Fibroblast of lung (primary cell): Measurements from ENCODE around the gene LYL1. TPM values are rescaled to one million over a fixed set of nuclear protein-coding genes. Genes with fewer than 3 reads are reported as not detected.

Experiments used
- DNase-seq, 2 donors: peaks; one replicate each; pipeline versions ENCODE4 v3.0.0 to v3.0.0-alpha.2; 2010; ENCODE audit warnings: low read depth in 2 of 2
- H2AFZ ChIP-seq: 2 replicates; pipeline ENCODE4 v1.5.1; 2012; ENCODE audit warnings: low read length, control low read depth, inconsistent platforms
- H3K27ac ChIP-seq: 2 replicates; pipeline ENCODE4 v1.5.1; 2011; ENCODE audit warnings: low read length, control low read depth; ENCODE audit not compliant: insufficient read depth
- H3K27me3 ChIP-seq: 2 replicates; pipeline ENCODE4 v1.5.1; 2011; ENCODE audit warnings: mild to moderate bottlenecking, low read length; ENCODE audit not compliant: control insufficient read depth, insufficient read depth
- H3K36me3 ChIP-seq: 2 replicates; pipeline ENCODE4 v1.5.1; 2011; ENCODE audit warnings: low read length; ENCODE audit not compliant: control insufficient read depth, insufficient read depth
- H3K4me1 ChIP-seq: 2 replicates; pipeline ENCODE4 v1.5.1; 2011; ENCODE audit warnings: low read length; ENCODE audit not compliant: control insufficient read depth, insufficient read depth; ENCODE audit errors: extremely low read depth
- H3K4me2 ChIP-seq: 2 replicates; pipeline ENCODE4 v1.5.1; 2011; ENCODE audit warnings: low read length, control low read depth; ENCODE audit not compliant: insufficient read depth; ENCODE audit errors: extremely low read depth
- H3K4me3 ChIP-seq, 4 experiments: fragments of 200-600 bp in 1 of 4; sonication (generic) in 1 of 4; replicated peaks in 1 of 4; 2 replicates each; pipeline ENCODE4 v1.5.1; 2011 to 2016; ENCODE audit warnings: low read length in 4 of 4, low read depth in 3 of 4, mild to moderate bottlenecking in 3 of 4, control low read depth in 2 of 4, inconsistent platforms in 1 of 4, mixed read lengths in 1 of 4; ENCODE audit not compliant: insufficient read depth in 1 of 4; ENCODE audit errors: control extremely low read depth in 1 of 4
- H3K79me2 ChIP-seq: 2 replicates; pipeline ENCODE4 v1.5.1; 2012; ENCODE audit warnings: mild to moderate bottlenecking, low read length, inconsistent platforms; ENCODE audit not compliant: control insufficient read depth, insufficient read depth
- H3K9ac ChIP-seq: 2 replicates; pipeline ENCODE4 v1.5.1; 2011; ENCODE audit warnings: mild to moderate bottlenecking, low read length, control low read depth; ENCODE audit not compliant: insufficient read depth
- H3K9me3 ChIP-seq: 2 replicates; pipeline ENCODE4 v1.5.1; 2012; ENCODE audit warnings: low read depth, low read length; ENCODE audit not compliant: control insufficient read depth, insufficient read depth
- H4K20me1 ChIP-seq: 2 replicates; pipeline ENCODE4 v1.5.1; 2011; ENCODE audit warnings: low read length; ENCODE audit not compliant: control insufficient read depth, insufficient read depth; ENCODE audit errors: extremely low read depth
- CTCF ChIP-seq, 2 donors: IDR thresholded peaks in 1 of 2; conservative IDR thresholded peaks in 1 of 2; 1 replicate in 1 of 2; 2 replicates in 1 of 2; pipeline ENCODE4 v1.5.1; 2011 to 2012; ENCODE audit warnings: low read length in 2 of 2, control low read depth in 1 of 2, inconsistent platforms in 1 of 2, low read depth in 1 of 2, mild to moderate bottlenecking in 1 of 2
- EZH2 ChIP-seq: IDR thresholded peaks from 2 replicates; pipeline ENCODE4 v1.5.1; 2012; ENCODE audit warnings: low read length, control low read depth, mild to moderate bottlenecking; ENCODE audit errors: missing control alignments
- polyA plus RNA-seq, 2 donors: library from polyadenylated mRNA; depleted of rRNA in 1 of 2; stranded (reverse) in 1 of 2; unstranded in 1 of 2; fragments of >200 nt; gene quantifications; 2 replicates each; pipeline ENCODE4 v1.2.1, GENCODE V29; 2011 to 2012; ENCODE audit warnings: missing spikeins in 1 of 2
- total RNA-seq: library from RNA; depleted of rRNA; stranded (reverse); fragments of >200 nt; gene quantifications from 2 replicates; pipeline ENCODE4 v1.2.1, GENCODE V29; 2014

Gene LYL1
- total and polyA plus RNA-seq, 2 donors (not counting 1 experiment from before 2014, with no cell fraction given): 0.30 to 1.2 TPM

- Histone ChIP-seq H3K4me1 (no peaks in the 10 kb centered on the region), H2AFZ (no peak overlapping the region), H3K36me3 (peaks cover 19% of the 10 kb centered on the region), H3K27me3 (no peaks in the 10 kb centered on the region), H4K20me1 (no peaks in the 10 kb centered on the region), H3K4me3 (no peak overlapping the region), H3K79me2 (no peaks in the 10 kb centered on the region), H3K9ac (no peak overlapping the region), H3K9me3 (no peaks in the 10 kb centered on the region), H3K4me2 (no peak overlapping the region), H3K27ac (no peak overlapping the region)
- TF ChIP-seq CTCF (conservative IDR thresholded peaks at IDR 0.05 in 1 of 2, IDR thresholded peaks at IDR 0.05 in 1 of 2; ENCODE audit: low read depth in 1 of 2, low read length in 2 of 2) (no peak), EZH2 (no peak)
- DNase-seq: no peak
These were observed 6.9 kb upstream of the LYL1 start for GRCh38 chr19:13109361-13110098.

- no peak for DNase-seq
- Histone ChIP-seq H2AFZ (no peak overlapping the region), H3K79me2 (no peaks in the 10 kb centered on the region), H3K4me3 (no peak overlapping the region), H4K20me1 (no peaks in the 10 kb centered on the region), H3K27ac (no peak overlapping the region), H3K9ac (no peak overlapping the region), H3K4me1 (peaks cover 3% of the 10 kb centered on the region), H3K4me2 (no peak overlapping the region), H3K9me3 (no peaks in the 10 kb centered on the region), H3K36me3 (peaks cover 17% of the 10 kb centered on the region), H3K27me3 (no peaks in the 10 kb centered on the region)
- no peak for TF ChIP-seq EZH2
- TF ChIP-seq CTCF (conservative IDR thresholded peaks at IDR 0.05 in 1 of 2, IDR thresholded peaks at IDR 0.05 in 1 of 2; ENCODE audit: low read depth in 1 of 2, low read length in 2 of 2): no peak
These were observed 2.4 kb upstream of the LYL1 start for GRCh38 chr19:13104848-13105711.

GRCh38 chr19:13104360-13104847, 1.7 kb upstream of the LYL1 start:
- no peak for DNase-seq

More at GRCh38 chr19:13104360-13104847, 1.7 kb upstream of the LYL1 start:
- H2AFZ ChIP-seq: no peak overlapping the region
- no peak overlapping the region for H3K27ac ChIP-seq
- H3K79me2 ChIP-seq: no peaks in the 10 kb centered on the region
- H3K27me3 ChIP-seq: no peaks in the 10 kb centered on the region
- H4K20me1 ChIP-seq: no peaks in the 10 kb centered on the region
- H3K4me3 ChIP-seq: no peak overlapping the region
- no peak overlapping the region for H3K4me2 ChIP-seq
- H3K36me3 ChIP-seq: peaks cover 15% of the 10 kb centered on the region
- H3K9ac ChIP-seq: no peak overlapping the region
- H3K4me1 ChIP-seq: peaks cover 3% of the 10 kb centered on the region
- peak; percentile 47 to 71 for TF ChIP-seq CTCF (conservative IDR thresholded peaks at IDR 0.05 in 1 of 2, IDR thresholded peaks at IDR 0.05 in 1 of 2; ENCODE audit: low read depth in 1 of 2, low read length in 2 of 2)
- TF ChIP-seq EZH2: no peak
- H3K9me3 ChIP-seq: no peaks in the 10 kb centered on the region
